GM18951 (cell line): ENCODE measurements around the gene ALDH16A1.
"Not testable (repeated sequence)": the region's sequence is repeated elsewhere in the genome, so short reads cannot be mapped to it uniquely, and the experiment has no call there.

ENCODE experiments used
- POLR2A ChIP-seq: IDR thresholded peaks from 4 replicates; pipeline ENCODE4 v1.6.1; 2011; ENCODE audit warnings: mild to moderate bottlenecking; ENCODE audit not compliant: insufficient read length, insufficient read depth; ENCODE audit errors: extremely low read depth
- in situ Hi-C: fragments of 300-500 bp; cut with MboI; formaldehyde crosslinking; loops from one replicate; pipeline ENCODE4 v1.12.0; 2022; ENCODE audit warnings: low sequenced_read_pairs, mixed read lengths, inconsistent platforms; ENCODE audit not compliant: unreplicated experiment

The ALDH16A1 gene

GRCh38 chr19:49469828-49470614 is 17.0 kb downstream of the ALDH16A1 start:
- in situ Hi-C loops = no loop called here
- TF ChIP-seq POLR2A = peak; percentile 43

GRCh38 chr19:49470615-49470978 is 17.6 kb downstream of the ALDH16A1 start:
- TF ChIP-seq POLR2A = no peak

GRCh38 chr19:49472936-49473335 is 19.9 kb downstream of the ALDH16A1 start:
- in situ Hi-C loops = no loop called here

More at GRCh38 chr19:49470615-49470978, 17.6 kb downstream of the ALDH16A1 start:
- in situ Hi-C loops = no loop called here

GRCh38 chr19:49473501-49473867 is 20.5 kb downstream of the ALDH16A1 start:
- in situ Hi-C loops = not testable (repeated sequence)

More at GRCh38 chr19:49472936-49473335, 19.9 kb downstream of the ALDH16A1 start:
- no peak for TF ChIP-seq POLR2A

GRCh38 chr19:49473868-49474541 is 21.0 kb downstream of the ALDH16A1 start, which contains the start of gene FLT3LG:
TSS of gene FLT3LG (plus strand) at chr19:49474215. CDS start at chr19:49474640, 425 bp downstream.
- TF ChIP-seq POLR2A = peak; percentile 52
- in situ Hi-C loops = no loop called here

- in situ Hi-C loops = no loop called here
- TF ChIP-seq POLR2A = no peak
Observed at GRCh38 chr19:49474542-49474924, 21.5 kb downstream of the ALDH16A1 start.

GRCh38 chr19:49475191-49475917 is 22.3 kb downstream of the ALDH16A1 start:
- in situ Hi-C loops = no loop called here
- TF ChIP-seq POLR2A = no peak

GRCh38 chr19:49475995-49476880 is 23.2 kb downstream of the ALDH16A1 start:
- no peak for TF ChIP-seq POLR2A
- in situ Hi-C loops = no loop called here

- in situ Hi-C loops = no loop called here
Observed at GRCh38 chr19:49479975-49480628, 27.1 kb downstream of the ALDH16A1 start.

GRCh38 chr19:49481020-49481683 is 28.1 kb downstream of the ALDH16A1 start:
- TF ChIP-seq POLR2A = no peak
- in situ Hi-C loops = no loop called here

More at GRCh38 chr19:49479975-49480628, 27.1 kb downstream of the ALDH16A1 start:
- TF ChIP-seq POLR2A = no peak

GRCh38 chr19:49486232-49486631 is 33.2 kb downstream of the ALDH16A1 start:
- TF ChIP-seq POLR2A = no peak
- in situ Hi-C loops = no loop called here

GRCh38 chr19:49486710-49487276 is 33.8 kb downstream of the ALDH16A1 start:
- no peak for TF ChIP-seq POLR2A
- in situ Hi-C loops = no loop called here
